Thoracic aorta (tissue), 2 donors: ENCODE measurements around the gene GIPC2. TPM values are rescaled to one million over a fixed set of nuclear protein-coding genes. Genes with fewer than 3 reads are reported as not detected.

Experiments used
- ATAC-seq: fragments of 150-250 bp; one replicate; pipeline ENCODE4 v1.8.0; 2017; ENCODE audit warnings: low read depth; ENCODE audit not compliant: insufficient number of reproducible peaks, low FRiP score
- DNase-seq: peaks from one replicate; pipeline ENCODE4 v3.0.0-alpha.2; 2020; ENCODE audit warnings: low spot score
- H3K27ac ChIP-seq, 2 donors: fragments of 200-600 bp; sonication (generic); 1 replicate in 1 of 2; 2 replicates in 1 of 2; pipeline ENCODE4 v1.5.1; 2016; ENCODE audit warnings: mild to moderate bottlenecking in 2 of 2, moderate library complexity in 2 of 2
- H3K27me3 ChIP-seq: fragments of 200-600 bp; sonication (generic); replicated peaks from 2 replicates; pipeline ENCODE4 v1.6.0; 2016; ENCODE audit warnings: mild to moderate bottlenecking; ENCODE audit not compliant: insufficient read depth
- H3K36me3 ChIP-seq: fragments of 200-600 bp; sonication (generic); one replicate; pipeline ENCODE4 v1.5.1; 2016
- H3K4me1 ChIP-seq, 2 donors: fragments of 200-600 bp; sonication (generic); 1 replicate in 1 of 2; 2 replicates in 1 of 2; pipeline versions ENCODE4 v1.5.1 to v1.6.0; 2016; ENCODE audit warnings: low read depth in 2 of 2, mild to moderate bottlenecking in 1 of 2; ENCODE audit not compliant: control insufficient read depth in 1 of 2
- H3K4me3 ChIP-seq: fragments of 200-600 bp; sonication (generic); 2 replicates; pipeline ENCODE4 v1.5.1; 2016; ENCODE audit warnings: mild to moderate bottlenecking
- H3K9me3 ChIP-seq: fragments of 200-600 bp; sonication (generic); 2 replicates; pipeline ENCODE4 v1.5.1; 2016
- total RNA-seq, 2 donors: library from RNA; depleted of rRNA; stranded (reverse); fragments of >200 nt; gene quantifications; one replicate each; pipeline versions ENCODE4 v1.1.0 to v1.2.3, GENCODE V29; 2016
- TF ChIP-seq, protein P1 (sequence below): fragments of 200-600 bp; sonication (generic); IDR thresholded peaks from one replicate; pipeline ENCODE4 v1.5.1; 2019; ENCODE audit warnings: antibody characterized with exemption

GIPC2 gene
- total RNA-seq, 2 donors from 2014 or later = 1.6 to 3.2 TPM

- H3K36me3 ChIP-seq = no peaks in the 10 kb centered on the region
- H3K27ac ChIP-seq = no peak overlapping the region
- TF ChIP-seq, protein P1, sequence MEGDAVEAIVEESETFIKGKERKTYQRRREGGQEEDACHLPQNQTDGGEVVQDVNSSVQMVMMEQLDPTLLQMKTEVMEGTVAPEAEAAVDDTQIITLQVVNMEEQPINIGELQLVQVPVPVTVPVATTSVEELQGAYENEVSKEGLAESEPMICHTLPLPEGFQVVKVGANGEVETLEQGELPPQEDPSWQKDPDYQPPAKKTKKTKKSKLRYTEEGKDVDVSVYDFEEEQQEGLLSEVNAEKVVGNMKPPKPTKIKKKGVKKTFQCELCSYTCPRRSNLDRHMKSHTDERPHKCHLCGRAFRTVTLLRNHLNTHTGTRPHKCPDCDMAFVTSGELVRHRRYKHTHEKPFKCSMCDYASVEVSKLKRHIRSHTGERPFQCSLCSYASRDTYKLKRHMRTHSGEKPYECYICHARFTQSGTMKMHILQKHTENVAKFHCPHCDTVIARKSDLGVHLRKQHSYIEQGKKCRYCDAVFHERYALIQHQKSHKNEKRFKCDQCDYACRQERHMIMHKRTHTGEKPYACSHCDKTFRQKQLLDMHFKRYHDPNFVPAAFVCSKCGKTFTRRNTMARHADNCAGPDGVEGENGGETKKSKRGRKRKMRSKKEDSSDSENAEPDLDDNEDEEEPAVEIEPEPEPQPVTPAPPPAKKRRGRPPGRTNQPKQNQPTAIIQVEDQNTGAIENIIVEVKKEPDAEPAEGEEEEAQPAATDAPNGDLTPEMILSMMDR = no peak
- no peaks in the 10 kb centered on the region for H3K9me3 ChIP-seq
- no peak overlapping the region for H3K4me3 ChIP-seq
- H3K4me1 ChIP-seq = no peaks in the 10 kb centered on the region
- DNase-seq (no peak), ATAC-seq (no peak)
- no peaks in the 10 kb centered on the region for H3K27me3 ChIP-seq
Measured at GRCh38 chr1:78029793-78030192, 16.0 kb upstream of the GIPC2 start.

- DNase-seq (no peak), ATAC-seq (no peak)
- Histone ChIP-seq H3K4me3 (no peak overlapping the region), H3K27me3 (no peaks in the 10 kb centered on the region), H3K36me3 (no peaks in the 10 kb centered on the region), H3K9me3 (no peaks in the 10 kb centered on the region), H3K4me1 (no peaks in the 10 kb centered on the region), H3K27ac (no peak overlapping the region)
- TF ChIP-seq, protein P1 = no peak
Measured at GRCh38 chr1:78032996-78033796, 12.6 kb upstream of the GIPC2 start.

DNA sequence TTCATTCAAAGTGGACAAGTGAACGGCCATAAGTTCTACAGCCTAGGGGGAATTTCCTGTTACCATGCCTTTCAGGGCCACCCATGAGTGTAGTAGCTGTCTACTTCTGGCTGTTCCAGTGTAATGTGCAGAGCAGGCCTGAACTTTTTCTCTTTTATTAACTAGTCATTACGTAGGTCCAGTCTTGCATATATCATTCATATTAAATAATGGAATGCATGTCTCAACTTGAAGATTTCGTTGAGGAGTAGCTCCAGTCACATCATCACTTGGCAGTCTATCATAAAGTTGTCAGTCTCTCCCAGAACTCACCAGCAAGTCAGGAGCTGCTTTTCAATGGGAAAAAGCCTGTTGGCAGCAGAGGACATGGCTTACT is 12.0 kb upstream of the GIPC2 start:
- Histone ChIP-seq H3K4me1 (peaks cover 0 to 3% of the 10 kb centered on the region in 2 donors), H3K9me3 (no peaks in the 10 kb centered on the region), H3K27ac (no peak overlapping the region), H3K4me3 (no peak overlapping the region), H3K27me3 (no peaks in the 10 kb centered on the region), H3K36me3 (no peaks in the 10 kb centered on the region)
- DNase-seq = no peak
- TF ChIP-seq, protein P1 = no peak
- ATAC-seq = no peak

DNA sequence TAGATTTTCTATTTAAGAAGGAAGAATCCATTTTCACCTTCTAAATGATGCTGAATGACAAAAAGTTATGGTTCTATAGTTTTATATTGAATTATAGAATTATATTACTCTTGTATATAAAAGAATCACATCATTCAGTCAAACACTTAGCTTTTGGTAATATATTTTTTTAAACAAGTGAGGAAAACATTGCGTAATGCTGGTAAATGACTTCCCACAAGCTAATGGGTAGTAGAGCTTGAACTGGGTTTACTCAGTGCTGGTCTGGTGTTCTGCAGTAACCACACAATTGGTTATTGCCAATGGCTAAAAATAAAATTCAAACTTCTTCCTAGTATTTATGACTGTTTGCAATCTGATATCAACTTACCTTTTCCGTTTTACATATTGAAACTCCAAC is 10.6 kb upstream of the GIPC2 start:
- no peaks in the 10 kb centered on the region for H3K9me3 ChIP-seq
- H3K27ac ChIP-seq = no peak overlapping the region
- DNase-seq = no peak
- H3K4me3 ChIP-seq = no peak overlapping the region
- TF ChIP-seq, protein P1 = no peak
- no peaks in the 10 kb centered on the region for H3K27me3 ChIP-seq
- ATAC-seq = no peak
- peaks cover 0 to 3% of the 10 kb centered on the region in 2 donors for H3K4me1 ChIP-seq
- no peaks in the 10 kb centered on the region for H3K36me3 ChIP-seq

DNA sequence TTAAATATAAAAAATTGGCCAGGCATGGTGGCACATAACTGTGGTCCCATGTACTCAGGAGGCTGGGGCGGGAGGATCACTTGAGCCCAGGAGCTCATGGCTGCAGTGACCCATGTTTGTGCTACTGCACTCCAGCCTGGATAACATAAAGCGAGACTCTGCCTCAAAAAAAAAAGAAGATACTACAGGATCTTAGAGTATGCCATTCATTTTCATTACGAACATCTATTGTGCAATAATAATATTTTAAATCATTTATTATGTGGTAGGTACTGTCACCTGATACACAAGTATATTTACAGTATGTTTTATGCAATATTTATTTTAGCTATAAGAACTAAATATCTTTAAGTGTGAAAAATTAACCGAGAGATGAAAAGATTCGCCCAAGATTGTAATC is 9.3 kb upstream of the GIPC2 start:
- TF ChIP-seq, protein P1 = no peak
- no peaks in the 10 kb centered on the region for H3K36me3 ChIP-seq
- no peaks in the 10 kb centered on the region for H3K27me3 ChIP-seq
- H3K4me1 ChIP-seq = peaks cover 0 to 3% of the 10 kb centered on the region in 2 donors
- H3K27ac ChIP-seq = no peak overlapping the region
- no peaks in the 10 kb centered on the region for H3K9me3 ChIP-seq
- ATAC-seq (no peak), DNase-seq (no peak)
- H3K4me3 ChIP-seq = no peak overlapping the region
